Thyroid gland (tissue), 4 donors: ENCODE data around the gene SLC8A3.

Experiments used
- CTCF ChIP-seq, 6 experiments: fragments of 200-600 bp in 3 of 6; fragments of 450-650 bp in 3 of 6; sonication (generic) in 3 of 6; IDR thresholded peaks; one replicate each; pipeline ENCODE4 v1.5.1; 2016 to 2019; ENCODE audit warnings: antibody characterized with exemption in 6 of 6, mild to moderate bottlenecking in 2 of 6, inconsistent platforms in 1 of 6, moderate library complexity in 1 of 6
- POLR2A ChIP-seq, 2 donors: fragments of 450-650 bp; IDR thresholded peaks; one replicate each; pipeline ENCODE4 v1.6.1; 2017; ENCODE audit warnings: antibody characterized with exemption in 2 of 2, mild to moderate bottlenecking in 2 of 2, moderate library complexity in 1 of 2

GRCh38 chr14:70078329-70078728, 110.4 kb downstream of the SLC8A3 start:
- no peak for TF ChIP-seq CTCF (IDR thresholded peaks at IDR 0.05)
- no peak for TF ChIP-seq POLR2A (IDR thresholded peaks at IDR 0.05)
